GM18907 (cell line): ENCODE measurements around the gene IQCH.

Source experiments
- ATAC-seq: cut with Tn5 transposase; IDR thresholded peaks from one replicate; pipeline ENCODE4 v1.9.1; 2021; ENCODE audit warnings: mild to moderate bottlenecking, moderate library complexity; ENCODE audit not compliant: unreplicated experiment

Gene IQCH

GRCh38 chr15:67254238-67255175, at the start of gene IQCH, which contains the start of gene AAGAB:
TSS of gene IQCH (plus strand) at chr15:67254786. CDS start at chr15:67254897, 111 bp downstream.
TSS of gene AAGAB (minus strand) at chr15:67254661. CDS start at chr15:67254631, 30 bp downstream.
- ATAC-seq, result peak; percentile 90

- ATAC-seq, result no peak
Measured at GRCh38 chr15:67207555-67208207, 46.9 kb upstream of the IQCH start.

GRCh38 chr15:67208396-67208795, 46.2 kb upstream of the IQCH start:
- ATAC-seq, result no peak

GRCh38 chr15:67210555-67211168, 43.9 kb upstream of the IQCH start:
- ATAC-seq, result no peak

GRCh38 chr15:67212684-67213367, 41.8 kb upstream of the IQCH start:
- no peak for ATAC-seq

- no peak for ATAC-seq
Measured at GRCh38 chr15:67215102-67215501, 39.5 kb upstream of the IQCH start.

GRCh38 chr15:67216859-67217258, 37.7 kb upstream of the IQCH start:
- no peak for ATAC-seq

GRCh38 chr15:67218428-67218827, 36.2 kb upstream of the IQCH start:
- no peak for ATAC-seq

- no peak for ATAC-seq
Measured at GRCh38 chr15:67219288-67219687, 35.3 kb upstream of the IQCH start.

GRCh38 chr15:67224889-67225288, 29.7 kb upstream of the IQCH start:
- ATAC-seq, result no peak

- ATAC-seq, result no peak
Measured at GRCh38 chr15:67225336-67225735, 29.2 kb upstream of the IQCH start.

- no peak for ATAC-seq
Measured at GRCh38 chr15:67227431-67227830, 27.2 kb upstream of the IQCH start.

- no peak for ATAC-seq
Measured at GRCh38 chr15:67227846-67228245, 26.7 kb upstream of the IQCH start.

- no peak for ATAC-seq
Measured at GRCh38 chr15:67228286-67228685, 26.3 kb upstream of the IQCH start.

- no peak for ATAC-seq
Measured at GRCh38 chr15:67230504-67230903, 24.1 kb upstream of the IQCH start.

- ATAC-seq, result no peak
Measured at GRCh38 chr15:67232591-67232990, 22.0 kb upstream of the IQCH start.

GRCh38 chr15:67240235-67241131, 14.1 kb upstream of the IQCH start:
- ATAC-seq, result no peak

GRCh38 chr15:67241132-67241855, 13.3 kb upstream of the IQCH start:
- ATAC-seq, result peak; percentile 86

GRCh38 chr15:67242708-67243111, 11.9 kb upstream of the IQCH start:
- no peak for ATAC-seq
